ENCODE results near the gene SCN1B. TPM values are rescaled to one million over a fixed set of nuclear protein-coding genes. Genes with fewer than 3 reads are reported as not detected.

The SCN1B gene
- total and polyA plus RNA-seq, 2 of the 13 experiments (the other 11 are each of a cell fraction or from before 2014, with no cell fraction given) = 2.7 to 20.1 TPM

- Histone ChIP-seq H3K4me1 (ENCODE audit: insufficient read depth, low read length) (peaks cover 38% of the 10 kb centered on the region), H3K9ac (ENCODE audit: insufficient read depth, low read depth, low read length) (peak overlapping the region; percentile 53), H2AFZ (ENCODE audit: low read length) (no peak overlapping the region), H3K27ac (ENCODE audit: extremely low read length, insufficient read depth, low read length) (no peak overlapping the region), H3K9me3 (ENCODE audit: low read length) (no peaks in the 10 kb centered on the region), H3K36me3 (replicated peaks in 1 of 2; ENCODE audit: control insufficient read depth in 1 of 2, insufficient read depth in 2 of 2, low read length in 2 of 2) (peaks cover 5 to 28% of the 10 kb centered on the region in 2 experiments), H3K79me2 (ENCODE audit: insufficient read depth, low read length) (no peaks in the 10 kb centered on the region), H3K27me3 (ENCODE audit: control insufficient read depth in 1 of 2, insufficient read depth in 2 of 2, low read length in 2 of 2) (peaks cover 0 to 4% of the 10 kb centered on the region in 2 experiments; a peak in 1 of 5 replicates), H4K20me1 (ENCODE audit: insufficient read depth, low read length) (no peaks in the 10 kb centered on the region), H3K4me2 (ENCODE audit: low read depth, low read length) (peak overlapping the region; percentile 67), H3K4me3 (replicated peaks in 1 of 3; ENCODE audit: insufficient read depth in 1 of 3, low read depth in 2 of 3, low read length in 3 of 3) (peak overlapping the region; percentile 54 to 77 (median 68))
- ChIA-PET POLR2A (interaction anchor here (1.3 to 1.7 kb wide), 2 partner anchors 11 to 36 kb away, joined by 3 to 8 read pairs; partner anchors contain the start of gene HPN), CTCF (ENCODE audit: low intra/inter-chr PET ratio, low total read pairs) (no interaction called here)
- 32% methylated on average over 31 of the region's 31 CpGs for WGBS (ENCODE audit: low lambda C conversion rate)
- TF ChIP-seq SIX4 (CRISPR knock-in tag; IDR thresholded peaks at IDR 0.05) (peak; percentile 44; the same call in 1 of the 2 replicates), BRCA1 (CRISPR knock-in tag; IDR thresholded peaks at IDR 0.05) (no peak), ZNF687 (CRISPR knock-in tag; IDR thresholded peaks at IDR 0.05) (0 out of 2 replicates have a peak, but pooled peaks have one; percentile 5), KDM2A (CRISPR knock-in tag; IDR thresholded peaks at IDR 0.05; ENCODE audit: borderline replicate concordance, low read depth) (peak; percentile 40; the same call in 1 of the 2 replicates), ZNF710 (CRISPR knock-in tag; IDR thresholded peaks at IDR 0.05; ENCODE audit: borderline replicate concordance) (no peak), PATZ1 (CRISPR knock-in tag; IDR thresholded peaks at IDR 0.05) (peak; percentile 42; the same call in 1 of the 2 replicates), HNRNPK (IDR thresholded peaks at IDR 0.05; ENCODE audit: low read depth, low read length, poor library complexity, severe bottlenecking) (peak; percentile 43), TFAP4 (IDR thresholded peaks at IDR 0.05; ENCODE audit: borderline replicate concordance, low read depth) (peak; percentile 50; the same call in 1 of the 2 replicates), SAP130 (CRISPR knock-in tag; IDR thresholded peaks at IDR 0.05; ENCODE audit: low read depth) (peak; percentile 35; the same call in 1 of the 2 replicates)
- intact Hi-C loops (cut with micrococcal nuclease; ENCODE audit: unreplicated experiment) (no loop called here), in situ Hi-C loops (cut with HindIII; ENCODE audit: extremely low pct_ligation_motif_present, low pct_unique_long_range_greater_than_20kb) (no loop called here)
- ATAC-seq (peak; percentile 29), FAIRE-seq (no peak), DNase-seq (ENCODE audit: low spot score) (no peak)
- no TSS peak for BruUV-seq (replicated peaks)
These were observed 1.0 kb downstream of the SCN1B start for GRCh38 chr19:35031072-35031881.
